OCI-LY3 (cell line): ENCODE results near the gene PRDM16.

Experiments used
- H2AFZ ChIP-seq: fragments of 200-600, 300-600 bp; shearing (Covaris generic); 2 replicates; pipeline ENCODE4 v1.6.0; 2014; ENCODE audit warnings: antibody characterized with exemption, low read depth, low read length
- H3K27ac ChIP-seq: fragments of 200-600, 300-600 bp; sonication (generic); 2 replicates; pipeline ENCODE4 v1.5.1; 2014; ENCODE audit warnings: mild to moderate bottlenecking, low read length, moderate library complexity, mixed read lengths
- H3K27me3 ChIP-seq: fragments of 200-600, 300-600 bp; sonication (generic); 2 replicates; pipeline ENCODE4 v1.6.1; 2014; ENCODE audit warnings: low read depth, low read length, mixed read lengths
- H3K36me3 ChIP-seq: fragments of 200-600, 300-600 bp; sonication (generic); replicated peaks from 2 replicates; pipeline ENCODE3; 2014; ENCODE audit warnings: low read depth, low read length, mixed read lengths
- H3K4me1 ChIP-seq: fragments of 300-600, 200-600 bp; sonication (generic); 2 replicates; pipeline ENCODE4 v1.6.1; 2014; ENCODE audit warnings: low read length, mixed read lengths
- H3K4me2 ChIP-seq: fragments of 200-600, 300-600 bp; sonication (generic); 2 replicates; pipeline ENCODE4 v1.6.1; 2014; ENCODE audit warnings: low read length, mixed read lengths
- H3K4me3 ChIP-seq: fragments of 300-600, 200-600 bp; sonication (generic); 2 replicates; pipeline ENCODE4 v1.5.1; 2014; ENCODE audit warnings: antibody characterized with exemption, mild to moderate bottlenecking, low read length, moderate library complexity
- H3K79me2 ChIP-seq: fragments of 300-600, 200-600 bp; shearing (Covaris generic); 2 replicates; pipeline ENCODE4 v1.6.1; 2014; ENCODE audit warnings: mild to moderate bottlenecking, low read length, mixed read lengths
- H3K9ac ChIP-seq: fragments of 300-600, 200-600 bp; shearing (Covaris generic); 2 replicates; pipeline ENCODE4 v1.6.0; 2014; ENCODE audit warnings: mild to moderate bottlenecking, low read length, moderate library complexity
- H3K9me3 ChIP-seq: fragments of 200-600, 300-600 bp; shearing (Covaris generic); 2 replicates; pipeline ENCODE4 v1.6.1; 2014; ENCODE audit warnings: low read length, mixed read lengths; ENCODE audit not compliant: insufficient read depth
- H4K20me1 ChIP-seq: fragments of 200-600, 300-600 bp; sonication (generic); 2 replicates; pipeline ENCODE4 v1.6.1; 2016; ENCODE audit warnings: low read length, mixed read lengths; ENCODE audit not compliant: insufficient read depth
- EZH2phosphoT487 ChIP-seq: fragments of 200-600 bp; shearing (Covaris generic); IDR thresholded peaks from 2 replicates; pipeline ENCODE4 v1.6.1; 2018; ENCODE audit warnings: antibody characterized with exemption, mixed run types, low read depth
- TF ChIP-seq, protein P1 (sequence below): fragments of 200-600, 300-600 bp; sonication (generic); IDR thresholded peaks from 2 replicates; pipeline ENCODE4 v1.5.1; 2014; ENCODE audit warnings: antibody characterized with exemption, low read length, low read depth

The PRDM16 gene

DNA sequence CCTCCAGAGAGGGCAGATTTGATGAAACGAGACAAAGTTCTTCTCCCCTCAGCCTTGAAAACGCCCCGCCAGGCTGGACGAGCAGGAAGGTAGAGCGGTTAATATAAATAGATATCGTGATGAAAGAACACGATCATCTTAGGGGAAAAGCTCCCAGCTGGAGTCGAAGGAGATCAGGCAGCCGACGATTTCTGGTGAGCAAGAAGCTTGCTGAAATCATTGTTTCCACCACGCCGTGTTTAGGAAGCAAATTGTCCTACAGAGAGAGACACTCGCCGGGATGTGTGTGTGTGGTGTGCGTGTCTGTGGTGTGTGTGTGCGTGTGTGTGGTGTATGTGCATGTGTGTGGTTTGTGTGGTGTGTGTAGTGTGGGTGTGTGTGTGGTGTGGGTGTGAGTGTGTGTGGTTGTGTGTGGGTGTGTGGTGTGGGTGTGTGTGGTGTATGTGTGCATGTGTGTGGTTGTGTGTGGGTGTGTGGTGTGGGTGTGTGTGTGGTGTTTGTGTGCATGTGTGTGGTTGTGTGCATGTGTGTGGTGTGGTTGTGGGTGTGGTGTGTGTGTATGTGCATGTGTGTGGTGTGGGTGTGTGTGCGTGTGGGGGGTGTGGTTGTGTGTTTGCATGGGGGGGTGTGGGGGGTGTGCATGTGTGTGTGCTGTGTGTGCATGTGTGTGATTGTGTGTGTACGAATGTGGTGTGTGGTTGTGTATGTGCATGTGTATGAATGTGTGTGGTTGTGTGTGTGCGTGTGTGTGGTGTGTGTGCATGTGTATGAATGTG, 340.6 kb downstream of the PRDM16 start:
- Histone ChIP-seq H3K27ac (no peak overlapping the region), H3K4me3 (no peak overlapping the region), H3K27me3 (no peaks in the 10 kb centered on the region), H3K4me1 (no peaks in the 10 kb centered on the region), H3K9me3 (no peaks in the 10 kb centered on the region), H3K9ac (no peak overlapping the region), H3K79me2 (no peaks in the 10 kb centered on the region), H4K20me1 (no peaks in the 10 kb centered on the region), H3K4me2 (no peak overlapping the region), H3K36me3 (no peaks in the 10 kb centered on the region), H2AFZ (no peak overlapping the region)
- TF ChIP-seq, protein P1, sequence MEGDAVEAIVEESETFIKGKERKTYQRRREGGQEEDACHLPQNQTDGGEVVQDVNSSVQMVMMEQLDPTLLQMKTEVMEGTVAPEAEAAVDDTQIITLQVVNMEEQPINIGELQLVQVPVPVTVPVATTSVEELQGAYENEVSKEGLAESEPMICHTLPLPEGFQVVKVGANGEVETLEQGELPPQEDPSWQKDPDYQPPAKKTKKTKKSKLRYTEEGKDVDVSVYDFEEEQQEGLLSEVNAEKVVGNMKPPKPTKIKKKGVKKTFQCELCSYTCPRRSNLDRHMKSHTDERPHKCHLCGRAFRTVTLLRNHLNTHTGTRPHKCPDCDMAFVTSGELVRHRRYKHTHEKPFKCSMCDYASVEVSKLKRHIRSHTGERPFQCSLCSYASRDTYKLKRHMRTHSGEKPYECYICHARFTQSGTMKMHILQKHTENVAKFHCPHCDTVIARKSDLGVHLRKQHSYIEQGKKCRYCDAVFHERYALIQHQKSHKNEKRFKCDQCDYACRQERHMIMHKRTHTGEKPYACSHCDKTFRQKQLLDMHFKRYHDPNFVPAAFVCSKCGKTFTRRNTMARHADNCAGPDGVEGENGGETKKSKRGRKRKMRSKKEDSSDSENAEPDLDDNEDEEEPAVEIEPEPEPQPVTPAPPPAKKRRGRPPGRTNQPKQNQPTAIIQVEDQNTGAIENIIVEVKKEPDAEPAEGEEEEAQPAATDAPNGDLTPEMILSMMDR, result no peak
- TF ChIP-seq EZH2phosphoT487, result no peak

DNA sequence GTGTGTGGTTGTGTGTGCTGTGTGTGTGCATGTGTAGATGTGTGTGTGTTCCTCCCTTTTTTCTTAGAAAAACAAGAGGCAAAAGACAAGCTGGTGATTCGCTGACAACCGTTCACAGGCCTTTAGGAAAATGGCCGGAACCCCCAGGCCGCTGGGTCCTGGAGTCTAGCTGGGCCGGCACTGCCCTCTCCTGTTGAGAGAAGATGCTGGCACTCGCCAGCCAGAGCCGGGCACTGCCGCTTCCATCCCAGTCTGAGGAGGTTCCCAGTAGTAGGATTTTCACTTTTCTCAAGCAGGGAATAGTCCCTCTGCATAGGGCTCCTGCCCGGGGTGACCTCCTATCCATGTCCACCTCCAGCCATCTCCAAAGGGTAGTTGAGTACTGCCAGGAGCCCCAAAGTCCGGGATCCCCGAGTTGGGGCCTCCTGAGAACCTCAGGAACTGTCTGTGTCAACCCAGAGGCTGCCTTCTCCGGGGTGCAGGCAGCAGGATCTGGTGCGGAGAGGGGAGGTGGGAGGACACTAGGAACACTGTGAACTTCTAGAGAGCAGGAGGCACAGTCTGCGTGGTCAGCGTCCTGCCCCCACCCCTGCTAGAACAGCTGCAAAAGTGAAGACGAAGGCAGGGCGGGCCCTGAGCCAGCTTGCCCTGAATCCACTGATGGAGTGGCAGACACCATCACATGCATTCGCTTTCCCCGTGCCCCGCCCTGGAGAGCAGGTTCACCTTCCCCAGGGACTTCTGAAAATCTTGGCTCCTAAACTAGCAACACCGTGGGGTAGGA, 341.3 kb downstream of the PRDM16 start:
- Histone ChIP-seq H3K27ac (no peak overlapping the region), H3K9me3 (no peaks in the 10 kb centered on the region), H3K27me3 (no peaks in the 10 kb centered on the region), H3K9ac (no peak overlapping the region), H4K20me1 (no peaks in the 10 kb centered on the region), H2AFZ (no peak overlapping the region), H3K4me2 (no peak overlapping the region), H3K79me2 (no peaks in the 10 kb centered on the region), H3K36me3 (no peaks in the 10 kb centered on the region), H3K4me1 (no peaks in the 10 kb centered on the region), H3K4me3 (no peak overlapping the region)
- no peak for TF ChIP-seq EZH2phosphoT487
- TF ChIP-seq, protein P1, result no peak

DNA sequence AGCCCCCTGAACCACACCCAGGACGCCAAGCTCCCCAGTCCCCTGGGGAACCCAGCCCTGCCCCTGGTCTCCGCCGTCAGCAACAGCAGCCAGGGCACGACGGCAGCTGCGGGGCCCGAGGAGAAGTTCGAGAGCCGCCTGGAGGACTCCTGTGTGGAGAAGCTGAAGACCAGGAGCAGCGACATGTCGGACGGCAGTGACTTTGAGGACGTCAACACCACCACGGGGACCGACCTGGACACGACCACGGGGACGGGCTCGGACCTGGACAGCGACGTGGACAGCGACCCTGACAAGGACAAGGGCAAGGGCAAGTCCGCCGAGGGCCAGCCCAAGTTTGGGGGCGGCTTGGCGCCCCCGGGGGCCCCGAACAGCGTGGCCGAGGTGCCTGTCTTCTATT, 342.8 kb downstream of the PRDM16 start:
- no peaks in the 10 kb centered on the region for H4K20me1 ChIP-seq
- H3K9ac ChIP-seq, result no peak overlapping the region
- no peaks in the 10 kb centered on the region for H3K79me2 ChIP-seq
- TF ChIP-seq, protein P1, result no peak
- no peak for TF ChIP-seq EZH2phosphoT487
- no peaks in the 10 kb centered on the region for H3K9me3 ChIP-seq
- no peaks in the 10 kb centered on the region for H3K27me3 ChIP-seq
- no peaks in the 10 kb centered on the region for H3K4me1 ChIP-seq
- H3K27ac ChIP-seq, result no peak overlapping the region
- no peaks in the 10 kb centered on the region for H3K36me3 ChIP-seq
- H3K4me2 ChIP-seq, result no peak overlapping the region
- H2AFZ ChIP-seq, result no peak overlapping the region
- no peak overlapping the region for H3K4me3 ChIP-seq

DNA sequence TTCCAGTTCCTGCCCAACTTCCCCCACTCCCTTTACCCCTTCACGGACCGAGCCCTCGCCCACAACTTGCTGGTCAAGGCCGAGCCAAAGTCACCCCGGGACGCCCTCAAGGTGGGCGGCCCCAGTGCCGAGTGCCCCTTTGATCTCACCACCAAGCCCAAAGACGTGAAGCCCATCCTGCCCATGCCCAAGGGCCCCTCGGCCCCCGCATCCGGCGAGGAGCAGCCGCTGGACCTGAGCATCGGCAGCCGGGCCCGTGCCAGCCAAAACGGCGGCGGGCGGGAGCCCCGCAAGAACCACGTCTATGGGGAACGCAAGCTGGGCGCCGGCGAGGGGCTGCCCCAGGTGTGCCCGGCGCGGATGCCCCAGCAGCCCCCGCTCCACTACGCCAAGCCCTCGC, 343.4 kb downstream of the PRDM16 start:
- Histone ChIP-seq H3K4me3 (no peak overlapping the region), H3K27me3 (no peaks in the 10 kb centered on the region), H3K9ac (no peak overlapping the region), H3K9me3 (no peaks in the 10 kb centered on the region), H3K4me2 (no peak overlapping the region), H3K4me1 (no peaks in the 10 kb centered on the region), H4K20me1 (no peaks in the 10 kb centered on the region), H3K36me3 (no peaks in the 10 kb centered on the region), H3K79me2 (no peaks in the 10 kb centered on the region), H2AFZ (no peak overlapping the region), H3K27ac (no peak overlapping the region)
- no peak for TF ChIP-seq EZH2phosphoT487
- TF ChIP-seq, protein P1, result no peak
